Trophoblast cell (in vitro differentiated cells and primary cell): ENCODE data around the gene NKX2-2.

Experiments
- DNase-seq, 2 donors: peaks; one replicate each; pipeline ENCODE4 v3.0.0-alpha.2; 2016
- H2AFZ ChIP-seq: 2 replicates; pipeline ENCODE4 v1.6.1; 2013; ENCODE audit warnings: low read length, moderate library complexity, mild to moderate bottlenecking; ENCODE audit not compliant: insufficient read depth, poor library complexity
- H2AK5ac ChIP-seq: 2 replicates; pipeline ENCODE4 v1.6.1; 2013; ENCODE audit warnings: mild to moderate bottlenecking, low read length
- H2BK120ac ChIP-seq: 2 replicates; pipeline ENCODE4 v1.6.1; 2013; ENCODE audit warnings: low read length, mild to moderate bottlenecking, moderate library complexity; ENCODE audit not compliant: insufficient read depth, poor library complexity
- H2BK12ac ChIP-seq: 2 replicates; pipeline ENCODE4 v1.6.1; 2013; ENCODE audit warnings: mild to moderate bottlenecking, low read length, moderate library complexity
- H2BK5ac ChIP-seq: 2 replicates; pipeline ENCODE4 v1.6.1; 2013; ENCODE audit warnings: low read length, low read depth, moderate library complexity, mild to moderate bottlenecking; ENCODE audit not compliant: poor library complexity
- H3K14ac ChIP-seq: 2 replicates; pipeline ENCODE4 v1.6.1; 2013; ENCODE audit warnings: mild to moderate bottlenecking, low read length
- H3K18ac ChIP-seq: 2 replicates; pipeline ENCODE4 v1.6.1; 2013; ENCODE audit warnings: mild to moderate bottlenecking, low read length
- H3K23ac ChIP-seq: 2 replicates; pipeline ENCODE4 v1.6.1; 2013; ENCODE audit warnings: low read length
- H3K27ac ChIP-seq: 2 replicates; pipeline ENCODE4 v1.5.1; 2013; ENCODE audit warnings: low read depth, mild to moderate bottlenecking, inconsistent platforms, low read length, moderate library complexity
- H3K27me3 ChIP-seq: 2 replicates; pipeline ENCODE4 v1.6.1; 2013; ENCODE audit warnings: inconsistent platforms, mild to moderate bottlenecking, low read length, moderate library complexity; ENCODE audit not compliant: insufficient read depth
- H3K36me3 ChIP-seq, 2 experiments: 1 replicate in 1 of 2; 2 replicates in 1 of 2; pipeline ENCODE4 v1.6.1; 2013; ENCODE audit warnings: low read length in 2 of 2, mild to moderate bottlenecking in 2 of 2, moderate library complexity in 1 of 2; ENCODE audit not compliant: insufficient read depth in 2 of 2, control insufficient read depth in 1 of 2
- H3K4ac ChIP-seq: 2 replicates; pipeline ENCODE4 v1.6.1; 2013; ENCODE audit warnings: low read depth, mild to moderate bottlenecking, low read length, moderate library complexity
- H3K4me1 ChIP-seq, 2 experiments: 1 replicate in 1 of 2; 2 replicates in 1 of 2; pipeline ENCODE4 v1.6.1; 2013; ENCODE audit warnings: low read length in 2 of 2, mild to moderate bottlenecking in 2 of 2, moderate library complexity in 1 of 2; ENCODE audit not compliant: insufficient read depth in 2 of 2, control insufficient read depth in 1 of 2
- H3K4me2 ChIP-seq: 2 replicates; pipeline ENCODE4 v1.6.1; 2013; ENCODE audit warnings: inconsistent platforms, mild to moderate bottlenecking, low read length, moderate library complexity
- H3K4me3 ChIP-seq: 2 replicates; pipeline ENCODE4 v1.5.1; 2013; ENCODE audit warnings: mild to moderate bottlenecking, low read depth, low read length, inconsistent platforms
- H3K79me1 ChIP-seq: one replicate; pipeline ENCODE4 v1.6.1; 2013; ENCODE audit warnings: low read length
- H3K79me2 ChIP-seq: 2 replicates; pipeline ENCODE4 v1.6.1; 2013; ENCODE audit warnings: low read length, mild to moderate bottlenecking; ENCODE audit not compliant: control insufficient read depth, insufficient read depth, poor library complexity
- H3K9ac ChIP-seq: 2 replicates; pipeline ENCODE4 v1.6.1; 2013; ENCODE audit warnings: mild to moderate bottlenecking, low read length
- H3K9me3 ChIP-seq: 2 replicates; pipeline ENCODE4 v1.6.1; 2013; ENCODE audit warnings: low read depth, mild to moderate bottlenecking, control low read depth, inconsistent platforms, low read length; ENCODE audit not compliant: insufficient read depth
- H4K12ac ChIP-seq: 2 replicates; pipeline ENCODE4 v1.6.1; 2013; ENCODE audit warnings: low read depth, mild to moderate bottlenecking, low read length, moderate library complexity
- H4K8ac ChIP-seq: 2 replicates; pipeline ENCODE4 v1.6.1; 2013; ENCODE audit warnings: low read depth, mild to moderate bottlenecking, low read length, moderate library complexity
- H4K91ac ChIP-seq: one replicate; pipeline ENCODE4 v1.6.1; 2013; ENCODE audit warnings: low read depth, mild to moderate bottlenecking, low read length, moderate library complexity
- WGBS: extraction: QIAGEN DNeasy Blood & Tissue Kit; methylation state at CpG from one replicate; pipeline ENCODE4 v1.1.7; 2013; ENCODE audit warnings: missing lambda C conversion rate; ENCODE audit not compliant: insufficient read length, insufficient coverage; ENCODE audit errors: extremely low coverage; 5-methylcytosine and 5-hydroxymethylcytosine counted together

NKX2-2 gene

DNA sequence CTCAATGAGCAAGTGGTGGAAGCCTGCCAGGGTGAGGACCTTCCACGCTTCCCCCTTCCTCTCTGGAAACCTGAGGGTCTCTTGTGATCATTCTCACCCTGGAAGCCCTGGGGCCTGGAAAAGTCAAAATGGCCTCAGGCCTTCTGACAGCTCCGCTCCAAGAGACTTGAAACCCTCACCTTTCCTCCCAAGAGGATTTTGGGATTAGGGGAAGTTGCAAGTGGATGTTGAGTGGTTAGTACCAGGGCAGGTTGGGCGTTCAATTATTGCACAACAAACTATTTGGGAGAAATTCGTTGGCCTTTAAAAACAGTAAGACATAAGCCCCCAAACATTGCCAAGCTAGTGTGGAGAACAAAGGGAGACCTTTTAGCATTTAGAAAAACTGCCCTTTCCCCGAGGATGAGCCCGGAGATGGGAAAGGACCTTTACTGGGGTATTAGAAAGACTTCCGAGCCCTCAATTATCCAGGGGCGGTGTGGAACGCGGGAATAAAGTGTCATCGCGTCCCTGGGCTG lies 4.7 kb downstream of the NKX2-2 start:
- H2BK120ac ChIP-seq, result no peak overlapping the region
- no peak overlapping the region for H4K12ac ChIP-seq
- no peak overlapping the region for H3K14ac ChIP-seq
- no CpG with 5 or more reads among the region's 12 CpGs for WGBS
- H2BK12ac ChIP-seq, result no peak overlapping the region
- H3K9ac ChIP-seq, result no peak overlapping the region
- H3K4ac ChIP-seq, result no peak overlapping the region
- H3K4me2 ChIP-seq, result no peak overlapping the region
- DNase-seq, result no peak
- H4K8ac ChIP-seq, result no peak overlapping the region
- H2BK5ac ChIP-seq, result no peak overlapping the region
- H3K18ac ChIP-seq, result no peak overlapping the region
- no peak overlapping the region for H3K4me3 ChIP-seq
- no peaks in the 10 kb centered on the region for H3K79me1 ChIP-seq
- peaks cover 86% of the 10 kb centered on the region for H3K27me3 ChIP-seq
- no peak overlapping the region for H2AFZ ChIP-seq
- peaks cover 14% of the 10 kb centered on the region in 2 experiments for H3K4me1 ChIP-seq
- no peak overlapping the region for H4K91ac ChIP-seq
- no peaks in the 10 kb centered on the region for H3K79me2 ChIP-seq
- no peak overlapping the region for H3K23ac ChIP-seq
- H3K27ac ChIP-seq, result no peak overlapping the region
- no peaks in the 10 kb centered on the region for H3K36me3 ChIP-seq
- H3K9me3 ChIP-seq, result peaks cover 6% of the 10 kb centered on the region
- H2AK5ac ChIP-seq, result no peak overlapping the region

GRCh38 chr20:21508230-21509078 lies 5.4 kb downstream of the NKX2-2 start:
- Histone ChIP-seq H3K4me1 (peaks cover 13 to 14% of the 10 kb centered on the region in 2 experiments), H3K9me3 (peaks cover 6% of the 10 kb centered on the region), H3K9ac (no peak overlapping the region), H3K27me3 (peaks cover 80% of the 10 kb centered on the region), H3K14ac (no peak overlapping the region), H3K4ac (no peak overlapping the region), H3K4me2 (no peak overlapping the region), H2AK5ac (no peak overlapping the region), H3K79me2 (no peaks in the 10 kb centered on the region), H2BK12ac (no peak overlapping the region), H3K18ac (no peak overlapping the region), H4K12ac (no peak overlapping the region), H3K79me1 (no peaks in the 10 kb centered on the region), H4K8ac (no peak overlapping the region), H3K36me3 (no peaks in the 10 kb centered on the region), H3K27ac (no peak overlapping the region), H2BK5ac (no peak overlapping the region), H3K4me3 (no peak overlapping the region), H2AFZ (no peak overlapping the region), H4K91ac (no peak overlapping the region), H3K23ac (no peak overlapping the region), H2BK120ac (no peak overlapping the region)
- WGBS, result 96% methylated on average over 1 of the region's 47 CpGs
- DNase-seq, result no peak

- Histone ChIP-seq H3K23ac (no peak overlapping the region), H3K27me3 (peaks cover 72% of the 10 kb centered on the region), H4K8ac (no peak overlapping the region), H3K18ac (no peak overlapping the region), H3K4me2 (no peak overlapping the region), H4K91ac (no peak overlapping the region), H3K4me1 (peaks cover 11 to 12% of the 10 kb centered on the region in 2 experiments), H3K4ac (no peak overlapping the region), H2AFZ (no peak overlapping the region), H3K9ac (no peak overlapping the region), H2BK5ac (no peak overlapping the region), H3K79me1 (no peaks in the 10 kb centered on the region), H4K12ac (no peak overlapping the region), H3K4me3 (no peak overlapping the region), H3K27ac (no peak overlapping the region), H2BK120ac (no peak overlapping the region), H3K9me3 (peaks cover 6% of the 10 kb centered on the region), H3K14ac (no peak overlapping the region), H2BK12ac (no peak overlapping the region), H2AK5ac (no peak overlapping the region), H3K79me2 (no peaks in the 10 kb centered on the region), H3K36me3 (no peaks in the 10 kb centered on the region)
- no peak for DNase-seq
- no CpG with 5 or more reads among the region's 44 CpGs for WGBS
Observed at GRCh38 chr20:21507400-21508229, 6.2 kb downstream of the NKX2-2 start.

- peaks cover 6% of the 10 kb centered on the region for H3K9me3 ChIP-seq
- H3K4me3 ChIP-seq, result peak overlapping the region; percentile 29
- no peak overlapping the region for H4K91ac ChIP-seq
- H2BK5ac ChIP-seq, result no peak overlapping the region
- H3K18ac ChIP-seq, result no peak overlapping the region
- H3K23ac ChIP-seq, result no peak overlapping the region
- H2BK12ac ChIP-seq, result no peak overlapping the region
- H2AK5ac ChIP-seq, result no peak overlapping the region
- DNase-seq, result peak in 1 of 2 donors; percentile 67
- no peaks in the 10 kb centered on the region for H3K36me3 ChIP-seq
- no peak overlapping the region for H4K12ac ChIP-seq
- peak overlapping the region; percentile 53 for H2AFZ ChIP-seq
- no peaks in the 10 kb centered on the region for H3K79me1 ChIP-seq
- no CpG with 5 or more reads among the region's 95 CpGs for WGBS
- H3K14ac ChIP-seq, result no peak overlapping the region
- peaks cover 7 to 12% of the 10 kb centered on the region in 2 experiments for H3K4me1 ChIP-seq
- no peak overlapping the region for H4K8ac ChIP-seq
- no peak overlapping the region for H3K27ac ChIP-seq
- no peaks in the 10 kb centered on the region for H3K79me2 ChIP-seq
- peaks cover 55% of the 10 kb centered on the region for H3K27me3 ChIP-seq
- peak overlapping the region; percentile 74 for H3K4me2 ChIP-seq
- no peak overlapping the region for H3K4ac ChIP-seq
- no peak overlapping the region for H2BK120ac ChIP-seq
- peak overlapping the region; percentile 29 for H3K9ac ChIP-seq
Observed at GRCh38 chr20:21505810-21506530, 7.9 kb downstream of the NKX2-2 start.
